Effector CD8-positive, alpha-beta T cell (primary cell): ENCODE measurements around the gene PNCK.

ENCODE experiments used
- DNase-seq: peaks from one replicate; lab custom pipeline; 2025; lab: John Stamatoyannopoulos, UW

Gene PNCK

DNA sequence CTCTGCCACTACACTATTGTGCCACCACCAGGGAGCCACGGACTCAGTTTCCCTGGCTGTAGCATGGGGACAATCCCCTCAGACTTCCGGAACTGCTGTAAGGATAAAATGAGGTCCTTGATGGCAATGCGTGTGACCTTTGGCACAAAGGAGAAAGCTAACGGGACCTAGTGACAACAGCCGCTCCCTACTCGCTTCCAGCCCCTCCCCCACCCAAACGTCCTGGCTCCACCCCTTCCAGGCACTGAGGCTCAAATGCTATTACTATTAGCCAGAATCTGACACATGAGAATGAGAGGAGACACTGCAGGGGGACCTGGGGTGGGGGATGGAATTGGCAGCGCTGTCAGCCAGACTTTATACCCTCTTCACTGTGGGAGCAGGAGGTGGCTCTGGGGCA lies 32.0 kb downstream of the PNCK start:
- DNase-seq: no peak

DNA sequence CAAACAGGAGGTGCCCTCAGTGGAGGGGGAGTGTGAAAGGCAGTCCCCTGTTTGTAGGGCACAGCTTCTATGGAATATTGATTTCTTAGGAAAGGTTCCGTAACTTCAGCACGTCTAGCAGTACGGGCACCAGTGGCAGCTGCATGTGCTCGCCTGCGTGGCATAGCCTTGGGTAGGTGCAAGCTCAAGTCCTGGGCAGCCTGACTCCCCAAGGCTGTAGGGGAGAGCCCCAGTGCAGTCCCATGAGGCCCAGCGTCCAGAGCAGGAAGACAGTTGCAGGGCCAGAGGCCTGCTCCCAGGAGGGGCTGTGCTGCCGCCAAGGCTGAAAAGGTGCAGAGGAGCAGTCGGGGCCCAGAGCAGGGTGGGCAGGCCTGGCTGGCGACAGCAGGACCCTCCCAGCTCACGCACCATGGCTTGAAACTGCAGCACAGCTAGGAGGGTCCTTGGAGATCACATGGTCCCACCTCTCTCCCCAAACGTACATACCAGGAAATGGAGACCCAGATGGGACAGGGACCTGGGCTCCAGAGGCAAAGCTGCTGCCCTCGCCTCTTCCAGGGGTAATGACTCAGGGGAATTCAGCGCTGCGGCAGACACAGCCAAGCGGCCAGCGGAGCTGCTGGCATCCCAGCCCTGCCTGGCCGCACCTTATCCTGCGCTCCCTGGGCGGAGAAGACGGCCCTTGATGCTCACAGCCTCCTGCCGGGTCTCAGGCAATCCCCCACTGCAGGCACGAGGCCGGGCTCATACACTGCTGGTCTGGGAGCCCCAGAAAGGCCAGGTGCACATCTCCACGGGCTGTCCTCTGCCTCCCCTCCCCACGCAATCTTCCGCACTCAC lies 32.7 kb downstream of the PNCK start:
- no peak for DNase-seq

DNA sequence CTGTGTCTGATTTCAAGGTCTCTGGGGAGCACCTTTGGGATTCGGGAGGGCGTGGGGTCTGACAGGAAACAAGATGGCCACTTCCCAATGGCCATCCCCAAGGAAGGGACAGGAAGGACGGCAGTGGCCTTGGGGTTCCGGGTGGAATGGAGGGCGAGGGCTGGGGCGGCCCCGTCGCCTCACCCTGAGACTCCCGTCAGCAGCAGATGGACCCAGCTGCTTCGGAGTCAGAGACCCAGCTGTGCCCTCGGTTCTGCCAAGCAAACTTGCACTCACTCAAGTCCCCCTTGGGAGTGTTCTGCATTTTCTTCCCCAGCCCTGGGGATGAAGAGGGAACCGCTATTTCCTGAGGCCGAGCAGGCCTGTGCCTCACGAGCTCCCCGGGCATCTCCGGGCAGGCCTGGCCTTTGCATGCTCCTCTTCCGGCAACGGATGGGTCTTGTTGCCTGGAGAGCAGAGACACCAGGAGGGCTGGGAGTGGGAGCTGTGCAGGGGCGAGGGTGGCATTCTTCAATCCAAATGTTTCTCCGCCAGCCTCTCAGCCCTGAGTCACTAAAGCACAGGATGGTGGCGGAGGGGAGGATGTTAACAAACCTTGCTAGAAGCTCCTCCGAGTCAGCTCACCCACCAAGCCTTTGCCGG lies 33.4 kb downstream of the PNCK start:
- no peak for DNase-seq

DNA sequence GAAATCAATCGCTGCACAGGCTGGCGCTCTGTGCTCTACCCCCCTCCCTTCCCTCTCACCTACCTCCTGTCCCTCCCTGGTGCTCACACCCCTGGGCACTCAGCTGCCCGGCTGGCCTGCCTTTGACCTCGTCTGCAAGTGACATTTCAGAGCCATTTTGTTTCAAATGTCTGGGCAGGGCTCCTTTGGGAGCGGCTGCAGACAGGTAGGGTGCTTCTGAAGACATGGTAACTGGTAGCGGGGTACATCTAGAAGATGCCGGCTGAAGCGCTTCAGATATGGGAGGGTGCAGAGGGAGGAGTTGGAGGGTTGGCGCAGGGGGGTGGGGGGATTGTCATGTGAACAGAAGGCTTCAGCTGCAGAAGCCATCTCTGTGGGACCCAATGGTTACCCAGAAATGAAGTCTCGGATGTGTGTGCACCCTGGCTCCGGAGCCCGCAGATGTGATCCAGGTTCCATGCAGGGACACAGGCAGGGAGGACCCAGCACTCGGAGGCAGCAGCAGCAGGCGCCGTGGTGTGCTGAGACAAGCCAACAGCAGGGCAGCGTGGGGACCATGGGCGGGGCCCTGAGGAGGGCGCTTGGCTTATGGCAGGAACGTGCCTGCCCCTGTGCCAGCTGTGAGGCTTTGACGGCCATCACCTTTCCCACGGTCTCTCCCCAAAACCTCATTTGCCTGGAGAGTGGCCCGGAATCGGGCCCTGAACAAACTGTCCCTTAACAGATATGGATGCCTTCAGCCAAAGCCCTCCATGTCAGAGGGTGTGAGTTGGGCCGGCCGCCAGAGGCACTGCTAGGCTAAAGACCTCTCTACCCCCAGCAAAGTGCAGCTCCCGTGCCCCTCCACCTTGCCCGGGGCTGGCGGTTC lies 34.2 kb downstream of the PNCK start:
- DNase-seq: no peak

DNA sequence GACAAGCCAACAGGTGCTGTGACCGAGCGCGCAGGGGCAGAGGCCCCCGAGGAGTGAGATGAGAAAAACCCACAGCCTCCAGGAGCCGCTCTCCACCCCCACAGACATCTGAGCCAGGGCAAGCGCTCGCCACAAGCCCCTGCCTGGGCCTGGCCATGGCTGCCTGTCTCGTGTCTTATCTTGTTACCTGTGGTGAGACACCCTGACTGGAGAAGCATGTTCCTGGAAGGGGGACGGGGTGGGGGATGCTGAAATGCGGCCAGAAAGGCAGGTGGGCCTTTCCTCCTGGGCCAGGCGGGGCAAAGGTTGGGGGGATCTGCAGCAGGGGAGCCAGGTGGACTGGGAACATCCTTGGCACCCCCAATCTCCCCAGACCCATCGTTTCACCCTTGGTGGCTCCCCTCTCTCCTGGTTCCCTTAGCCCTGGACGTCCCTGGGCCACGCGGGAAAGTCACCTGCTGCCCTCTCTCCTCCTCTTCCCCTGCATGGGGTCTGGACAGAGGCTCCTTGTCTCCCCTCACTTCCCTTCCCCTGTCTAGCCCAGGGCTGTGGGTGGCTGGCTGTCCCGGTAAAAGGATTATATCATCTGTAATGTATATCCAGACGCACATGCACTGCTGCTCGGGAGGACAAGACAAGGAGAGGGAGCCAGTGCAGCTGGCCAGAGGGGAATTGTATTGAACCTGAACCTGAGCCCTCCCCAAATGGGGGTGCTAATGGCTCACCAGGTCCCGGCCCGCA lies 35.0 kb downstream of the PNCK start:
- no peak for DNase-seq

DNA sequence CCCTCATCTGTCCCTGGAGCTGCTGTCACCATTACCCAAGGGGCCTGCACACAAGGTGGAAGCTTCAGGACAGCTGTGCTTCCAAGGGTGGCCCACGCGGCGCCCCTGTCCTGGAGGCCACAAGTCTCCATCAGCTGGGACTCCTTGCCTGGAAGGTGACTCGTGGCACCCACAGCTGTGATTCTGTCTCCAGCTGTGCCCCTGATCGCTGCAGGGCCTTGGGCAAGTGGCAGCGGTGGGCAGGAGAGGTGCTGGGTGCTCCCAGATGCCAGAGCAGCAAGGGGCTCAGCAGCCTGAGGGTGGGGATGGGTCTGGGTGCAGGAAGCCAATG lies 35.6 kb downstream of the PNCK start:
- no peak for DNase-seq

DNA sequence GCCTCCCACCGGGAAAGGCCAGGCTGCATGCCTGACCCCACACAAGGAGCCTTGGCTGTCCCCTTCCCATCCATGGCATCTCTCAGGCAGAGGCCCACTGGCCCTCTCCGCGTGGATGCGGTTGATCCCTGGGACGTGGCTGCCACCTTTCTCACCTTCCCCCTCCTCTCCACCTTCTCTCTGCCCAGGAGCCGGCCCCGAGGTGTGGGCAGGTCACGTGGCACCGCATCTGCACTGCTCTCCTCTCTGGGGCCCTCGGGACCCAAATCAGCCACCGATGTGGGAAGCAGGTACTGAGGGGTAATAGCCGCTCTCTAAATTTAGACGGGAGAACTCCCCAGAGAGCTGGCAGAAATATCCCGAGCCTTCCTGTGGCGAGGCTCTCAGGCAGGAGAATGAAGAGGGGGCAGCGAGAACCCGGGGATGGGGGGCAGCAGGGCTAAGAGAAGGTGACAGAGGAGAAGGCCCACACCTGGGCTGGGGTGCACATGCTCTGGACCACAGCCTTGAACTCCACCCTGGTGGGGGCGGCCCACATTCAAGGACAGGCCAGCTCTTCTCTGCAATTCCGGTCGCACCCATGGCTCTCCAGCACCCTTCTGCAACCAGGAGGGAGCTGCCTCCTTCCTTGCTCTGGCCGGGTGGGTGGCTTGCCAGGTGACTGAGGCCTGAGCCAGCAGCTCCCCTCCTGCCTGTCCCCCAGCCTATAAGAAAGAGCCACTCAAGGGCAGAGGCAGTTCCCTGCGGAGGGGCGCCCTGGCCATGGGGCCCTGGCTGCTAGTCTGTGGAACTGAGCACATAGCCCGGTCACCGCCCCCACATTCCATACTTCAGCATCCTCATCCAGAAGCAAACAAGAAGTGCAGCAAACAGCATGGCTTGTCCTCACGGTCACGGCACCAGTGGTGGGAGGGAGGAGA lies 36.2 kb downstream of the PNCK start:
- DNase-seq: no peak

DNA sequence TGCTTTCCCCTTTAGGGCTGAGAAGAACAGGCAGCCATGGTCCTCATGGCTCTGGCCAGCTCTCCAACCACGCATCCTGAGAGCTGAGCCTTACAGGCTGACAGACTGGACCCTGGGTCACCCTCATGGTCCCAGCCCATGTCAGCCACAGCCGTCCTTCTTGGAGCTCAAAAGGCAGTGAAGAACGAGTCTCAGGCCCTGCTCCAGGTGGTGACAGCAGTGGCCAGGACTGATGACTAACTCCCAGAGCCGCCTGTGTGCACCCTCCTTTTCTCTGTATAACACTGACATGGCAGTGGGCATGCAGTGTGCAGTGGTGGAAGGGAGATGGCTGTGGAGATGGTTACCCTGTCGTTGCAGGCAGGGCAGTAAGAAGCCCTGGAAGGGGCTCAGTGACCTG lies 36.9 kb downstream of the PNCK start:
- DNase-seq: no peak

DNA sequence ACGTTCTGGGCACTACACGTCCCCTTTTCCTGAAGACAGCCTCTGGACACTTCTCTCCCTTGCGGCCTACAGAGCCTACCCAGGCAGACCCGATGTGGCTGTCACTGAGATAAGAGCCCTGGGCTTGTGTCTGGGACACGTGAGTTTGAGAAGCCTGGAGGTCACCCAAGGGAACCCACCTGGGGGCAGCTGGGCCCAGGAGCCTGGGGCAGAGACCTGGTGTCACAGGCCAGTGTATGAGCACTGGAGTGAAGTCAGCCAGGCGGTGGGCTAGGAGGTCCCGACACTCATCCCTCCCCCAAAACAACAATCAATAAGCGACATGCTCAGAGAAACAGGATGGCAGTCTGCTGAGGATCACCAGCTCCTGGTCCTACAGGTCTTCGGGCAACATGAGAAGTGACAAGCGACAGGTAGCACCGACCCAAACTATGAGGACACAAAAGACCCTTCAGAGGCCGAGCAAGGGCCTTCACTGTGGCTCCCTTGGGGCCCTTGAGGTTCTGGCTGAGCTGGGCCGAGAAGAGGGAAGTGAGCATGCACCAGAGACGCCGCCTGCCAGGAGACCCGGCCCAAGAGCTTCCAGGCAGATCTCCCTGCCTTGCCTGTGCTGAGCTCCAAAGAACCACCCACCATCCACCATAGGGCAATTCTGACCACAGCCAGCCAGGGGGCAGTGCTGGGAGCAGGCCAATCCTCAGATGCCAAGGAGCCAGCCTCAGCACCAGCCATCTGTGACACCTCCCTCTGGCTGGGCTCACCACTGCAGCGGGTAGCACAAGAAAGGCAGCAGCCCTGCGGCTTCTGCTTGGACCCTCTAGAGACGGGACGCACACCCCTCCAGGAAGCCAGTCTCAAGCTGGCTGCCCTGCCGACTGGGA lies 37.6 kb downstream of the PNCK start:
- DNase-seq: no peak

DNA sequence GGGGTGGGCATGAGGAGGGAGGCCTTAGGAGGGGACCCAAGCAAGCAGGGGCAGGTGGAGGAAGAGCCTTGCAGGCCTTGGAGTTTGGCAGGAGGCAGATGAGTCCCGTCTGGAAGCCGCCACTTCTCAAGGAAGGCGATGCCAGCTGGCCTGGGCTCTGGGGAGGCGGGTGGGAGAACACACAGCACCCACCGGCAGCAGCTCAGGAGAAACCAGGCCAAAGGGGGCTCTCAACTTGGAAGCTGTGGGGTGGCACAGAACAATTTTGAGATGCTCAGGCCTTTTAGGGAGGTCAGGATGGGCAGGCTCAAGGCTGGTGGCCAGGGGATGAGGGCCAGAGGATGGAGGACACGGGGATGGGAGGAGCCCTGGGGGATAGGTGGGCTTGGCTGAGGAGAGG lies 38.2 kb downstream of the PNCK start:
- no peak for DNase-seq

DNA sequence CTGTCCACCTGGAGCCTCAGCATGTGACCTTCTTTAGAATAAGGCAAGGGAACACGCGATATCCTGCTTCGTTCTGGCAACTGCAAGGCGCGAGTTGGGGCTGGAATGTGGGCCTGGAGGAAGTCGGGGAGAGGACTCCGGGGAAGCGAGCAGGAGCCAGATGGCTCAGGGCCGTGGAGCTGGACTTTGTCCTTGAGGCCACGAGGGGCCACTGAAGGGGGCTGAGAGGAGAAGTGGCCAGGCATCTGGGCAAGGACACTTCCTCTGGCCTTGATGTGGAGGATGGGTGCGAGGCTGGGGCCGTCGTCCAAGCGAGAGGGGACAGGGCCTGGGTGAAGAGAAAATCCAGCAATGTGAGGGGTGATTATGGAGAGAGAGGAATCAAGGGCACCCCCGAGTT lies 38.8 kb downstream of the PNCK start:
- no peak for DNase-seq

DNA sequence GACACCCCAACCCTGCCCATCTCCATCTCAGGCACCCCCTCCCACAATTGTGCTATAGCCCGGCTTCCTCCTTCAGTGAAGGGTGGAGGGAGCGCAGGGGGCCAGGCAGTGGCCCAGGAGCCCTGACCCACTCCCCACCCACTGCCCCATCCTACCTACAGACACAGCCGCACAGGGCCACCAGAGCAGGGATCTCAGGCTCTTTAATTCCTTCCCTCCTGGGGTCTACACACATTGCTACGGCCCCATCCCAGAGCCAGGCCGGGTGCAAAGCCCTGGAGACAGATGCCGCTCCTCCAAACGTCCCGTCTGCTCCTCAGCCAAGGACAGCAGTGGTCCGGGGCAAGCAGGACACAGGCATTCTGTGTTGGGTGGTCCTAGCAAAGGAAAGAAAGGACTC lies 39.4 kb downstream of the PNCK start:
- DNase-seq: no peak

DNA sequence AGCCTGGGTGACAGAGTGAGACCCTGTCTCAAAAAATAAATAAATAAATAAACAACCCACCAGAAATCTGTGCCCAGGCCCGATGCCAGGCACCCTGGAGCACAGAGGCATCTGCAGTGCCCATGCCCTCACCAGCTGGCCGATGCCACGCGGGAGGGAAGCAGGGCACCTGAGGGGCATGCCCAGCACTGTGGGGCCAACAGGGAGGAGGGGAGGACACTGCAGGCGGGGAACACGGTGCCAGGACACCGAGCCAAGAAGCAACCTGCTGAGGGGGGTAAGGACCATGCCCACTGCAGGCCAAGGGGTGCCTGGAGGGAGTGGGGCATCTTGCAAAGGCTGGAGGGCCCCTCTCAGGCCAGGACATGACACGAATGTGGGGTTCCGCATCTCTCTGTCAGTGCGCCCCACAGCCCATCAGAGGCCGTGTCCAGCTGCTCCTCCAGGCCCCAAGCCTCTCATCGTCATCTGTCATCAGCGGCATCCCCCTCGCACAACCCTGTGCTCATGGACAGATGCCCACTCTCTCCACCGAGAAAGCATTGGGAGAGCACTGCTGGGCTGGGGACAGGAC lies 39.9 kb downstream of the PNCK start:
- DNase-seq: no peak

DNA sequence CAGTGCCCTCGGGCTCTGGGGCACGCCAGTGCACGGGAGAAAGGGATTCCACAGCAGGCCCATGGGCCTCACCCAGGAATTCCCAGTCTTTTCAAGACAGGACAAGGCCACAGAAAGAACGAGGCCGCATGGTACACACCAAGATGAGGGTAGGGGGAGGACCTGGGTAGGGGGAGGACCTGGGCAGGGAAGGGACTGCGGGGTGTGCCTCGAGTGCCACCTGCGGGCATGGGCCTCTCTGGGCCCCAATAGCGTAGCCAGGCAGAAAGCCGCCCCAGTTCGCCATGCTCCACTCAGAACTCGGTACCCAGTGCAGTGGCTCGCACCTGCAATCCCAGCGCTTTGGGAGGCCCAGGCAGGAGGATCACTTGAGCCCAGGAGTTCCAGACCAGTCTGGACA lies 40.6 kb downstream of the PNCK start:
- DNase-seq: no peak

DNA sequence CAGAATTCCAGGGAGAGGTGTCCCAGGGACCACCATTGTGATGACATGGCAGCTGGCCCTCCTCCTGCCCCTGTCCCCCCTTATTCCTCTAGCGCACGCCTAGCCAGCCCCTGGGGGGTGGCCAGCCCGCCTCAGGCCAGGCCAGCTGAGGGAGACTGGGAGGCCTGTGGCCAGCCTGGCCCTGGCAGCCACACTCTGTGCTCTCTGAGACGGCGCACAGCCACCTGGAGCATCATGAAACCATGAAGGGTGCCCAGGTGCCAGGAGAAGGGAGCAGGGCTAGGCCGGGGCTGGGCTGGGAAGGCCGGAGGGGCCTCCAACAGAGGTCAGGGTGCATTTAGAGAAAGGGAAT lies 41.0 kb downstream of the PNCK start:
- DNase-seq: no peak

DNA sequence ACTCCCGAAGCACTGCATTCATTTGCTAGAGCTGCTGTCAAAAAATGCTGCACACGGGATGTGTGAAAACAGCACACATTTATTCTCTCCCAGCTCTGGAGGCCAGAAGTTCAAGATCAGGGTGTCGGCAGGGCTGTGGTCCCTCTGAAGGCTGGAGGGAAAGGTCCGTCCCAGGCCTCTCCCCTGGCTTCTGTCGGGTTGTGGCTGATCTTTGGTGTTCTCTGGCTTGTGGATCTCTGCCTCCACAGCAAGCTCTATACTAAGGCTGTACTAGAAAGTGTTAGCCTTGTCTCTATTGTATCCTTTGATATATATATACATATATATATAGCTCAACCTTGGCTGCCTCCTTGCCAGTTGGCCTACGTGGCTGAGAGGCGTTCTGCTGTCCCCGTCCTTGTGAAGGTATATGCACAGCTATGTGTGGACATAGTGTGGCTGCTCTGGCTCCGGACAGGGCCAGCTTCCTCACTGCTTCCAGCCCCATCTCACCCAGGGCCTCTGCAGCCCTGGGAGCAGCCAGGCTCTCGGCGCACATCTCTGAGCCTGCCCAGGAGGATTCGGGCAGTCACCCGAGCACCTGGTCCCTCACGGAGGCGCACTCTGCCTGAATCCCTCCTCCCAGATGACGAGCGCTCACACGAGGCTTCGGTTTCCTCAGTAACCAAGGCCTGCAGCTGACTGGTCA lies 41.6 kb downstream of the PNCK start:
- no peak for DNase-seq

DNA sequence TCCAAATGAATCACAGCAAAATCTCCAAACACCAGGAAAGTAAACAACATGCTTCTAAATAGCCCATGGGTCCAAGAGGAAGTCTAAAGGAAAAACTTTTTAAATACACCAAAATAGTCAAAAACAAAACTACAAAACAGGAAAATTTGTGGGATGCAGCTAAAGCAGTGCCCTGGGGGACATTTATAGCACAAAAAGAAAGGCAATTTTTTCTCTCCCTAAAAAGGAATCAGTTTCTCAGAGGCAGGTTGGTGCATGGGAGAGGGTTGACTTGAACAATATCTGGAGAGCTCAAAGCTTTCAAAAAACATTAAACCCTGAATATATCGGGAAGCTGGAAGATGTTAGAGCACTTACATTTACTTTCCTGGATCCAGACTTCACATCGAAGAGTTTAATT lies 42.3 kb downstream of the PNCK start:
- no peak for DNase-seq

DNA sequence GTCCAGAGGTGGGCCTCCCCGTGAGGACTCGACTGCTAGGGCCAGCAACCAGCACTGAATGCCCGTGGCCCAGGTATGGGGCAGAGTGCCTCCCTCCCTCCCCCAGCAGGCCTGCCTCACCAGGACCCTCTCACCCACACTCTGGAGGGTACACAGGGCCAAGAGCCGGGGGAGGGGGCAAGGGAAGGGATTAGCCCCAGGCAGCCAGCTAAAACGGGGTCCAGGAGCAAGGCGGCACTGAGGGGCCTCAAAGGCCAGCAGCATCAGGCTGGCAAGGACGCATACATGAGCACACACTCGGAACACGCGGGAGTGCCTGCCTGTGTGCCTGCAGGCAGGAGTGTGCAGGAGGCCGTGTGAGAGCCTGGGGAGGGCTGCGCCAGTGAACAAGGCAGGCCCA lies 44.9 kb downstream of the PNCK start:
- DNase-seq: no peak

DNA sequence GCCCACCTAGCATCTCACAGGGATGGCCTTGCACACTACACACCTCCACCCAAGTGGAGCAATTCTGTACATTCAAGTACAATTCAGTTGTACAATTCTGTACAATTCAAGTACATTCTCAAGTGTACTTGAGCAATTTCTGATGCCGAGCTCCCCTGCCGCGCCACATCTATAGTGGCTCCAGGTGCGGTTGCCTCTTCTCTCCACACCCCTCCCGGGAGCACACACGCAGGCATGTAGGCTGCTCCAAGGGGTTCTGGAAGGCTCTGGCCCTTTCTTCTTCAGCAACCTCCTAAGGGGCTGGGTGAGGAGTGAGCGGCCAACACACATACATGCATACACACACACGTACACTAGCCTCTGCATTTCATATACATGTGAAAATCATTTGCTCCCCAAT lies 45.5 kb downstream of the PNCK start:
- no peak for DNase-seq
